GM23338 (cell line): ENCODE measurements around the gene APOBR. TPM values are rescaled to one million over a fixed set of nuclear protein-coding genes. Genes with fewer than 3 reads are reported as not detected.

Experiments used
- ATAC-seq: fragments of 200-7000 bp; cut with Tn5 transposase; 3 replicates; pipeline ENCODE4 v1.9.1; 2020
- DNase-seq: peaks from one replicate; pipeline ENCODE4 v3.0.0-alpha.2; 2015; ENCODE audit warnings: low spot score
- H2AFZ ChIP-seq: fragments of 200-600 bp; sonication (generic); 2 replicates; pipeline ENCODE4 v1.8.0; 2016; ENCODE audit warnings: antibody characterized with exemption, mild to moderate bottlenecking, moderate library complexity
- H3F3A ChIP-seq: fragments of 200-600 bp; sonication (generic); replicated peaks from 2 replicates; pipeline ENCODE4 v1.8.0; 2017; ENCODE audit warnings: antibody characterized with exemption, mixed run types, low read depth
- H3K27ac ChIP-seq: fragments of 200-600 bp; sonication (generic); 2 replicates; pipeline ENCODE4 v1.6.1; 2016; ENCODE audit warnings: low read depth
- H3K27me3 ChIP-seq: fragments of 200-600 bp; sonication (generic); 2 replicates; pipeline ENCODE4 v1.8.0; 2016; ENCODE audit warnings: mild to moderate bottlenecking, mixed run types, moderate library complexity; ENCODE audit not compliant: insufficient read depth
- H3K36me3 ChIP-seq: fragments of 200-600 bp; sonication (generic); 2 replicates; pipeline ENCODE4 v1.8.0; 2016; ENCODE audit warnings: mild to moderate bottlenecking; ENCODE audit not compliant: insufficient read depth
- H3K4me1 ChIP-seq: fragments of 200-600 bp; sonication (generic); 2 replicates; pipeline ENCODE4 v1.8.0; 2016; ENCODE audit warnings: mild to moderate bottlenecking, moderate library complexity; ENCODE audit not compliant: insufficient read depth
- H3K4me2 ChIP-seq: fragments of 200-600 bp; sonication (generic); 2 replicates; pipeline ENCODE4 v1.7.1; 2017; ENCODE audit warnings: mixed run types
- H3K4me3 ChIP-seq: fragments of 200-600 bp; sonication (generic); 2 replicates; pipeline ENCODE4 v1.6.1; 2016; ENCODE audit warnings: mixed run types
- H3K79me2 ChIP-seq: fragments of 200-600 bp; sonication (generic); replicated peaks from 2 replicates; pipeline ENCODE4 v1.8.0; 2017; ENCODE audit warnings: mild to moderate bottlenecking; ENCODE audit not compliant: insufficient read depth
- H3K9me2 ChIP-seq: fragments of 200-600 bp; sonication (generic); 2 replicates; pipeline ENCODE4 v1.8.0; 2017; ENCODE audit not compliant: insufficient read depth
- H4K20me1 ChIP-seq: fragments of 200-600 bp; sonication (generic); replicated peaks from 2 replicates; pipeline ENCODE4 v1.8.0; 2017; ENCODE audit warnings: mild to moderate bottlenecking; ENCODE audit not compliant: insufficient read depth
- H3K27ac Mint-ChIP-seq: 2 replicates; pipeline ENCODE4 v1.8.0; 2020; ENCODE audit warnings: inconsistent platforms, mild to moderate bottlenecking, moderate library complexity, mixed read lengths
- H3K27me3 Mint-ChIP-seq: 3 replicates; pipeline ENCODE4 v1.8.0; 2022; ENCODE audit warnings: low read depth, mild to moderate bottlenecking, moderate library complexity, mixed read lengths, inconsistent platforms; ENCODE audit not compliant: insufficient read depth, poor library complexity
- H3K36me3 Mint-ChIP-seq: 3 replicates; pipeline ENCODE4 v1.8.0; 2021; ENCODE audit warnings: low read depth, mild to moderate bottlenecking, inconsistent platforms, moderate library complexity, mixed read lengths
- H3K4me1 Mint-ChIP-seq: 3 replicates; pipeline ENCODE4 v1.8.0; 2020; ENCODE audit warnings: mild to moderate bottlenecking, inconsistent platforms, mixed read lengths
- H3K4me3 Mint-ChIP-seq: 3 replicates; pipeline ENCODE4 v1.8.0; 2021; ENCODE audit warnings: moderate library complexity, mild to moderate bottlenecking, inconsistent platforms, mixed read lengths
- H3K9me3 Mint-ChIP-seq: 3 replicates; pipeline ENCODE4 v1.8.0; 2020; ENCODE audit warnings: moderate library complexity, mild to moderate bottlenecking, inconsistent platforms, mixed read lengths
- CREB1 ChIP-seq: fragments of 250-450 bp; sonication (Bioruptor Pico); IDR thresholded peaks from 2 replicates; pipeline ENCODE4 v1.5.0; 2020; ENCODE audit warnings: low read depth, mild to moderate bottlenecking, moderate library complexity
- CTCF ChIP-seq, 2 experiments: fragments of 200-600 bp in 1 of 2; sonication (generic) in 1 of 2; conservative IDR thresholded peaks; 2 replicates each; pipeline versions ENCODE4 v1.5.1 to v1.6.1; 2016 to 2017; ENCODE audit warnings: antibody characterized with exemption in 2 of 2, low read depth in 2 of 2, mild to moderate bottlenecking in 2 of 2, moderate library complexity in 1 of 2
- ETS1 ChIP-seq: IDR thresholded peaks from 2 replicates; pipeline ENCODE4 v1.6.1; 2016; ENCODE audit warnings: antibody characterized with exemption
- EZH2 ChIP-seq: fragments of 200-600 bp; sonication (generic); IDR thresholded peaks from one replicate; pipeline ENCODE4 v1.8.0; 2017; ENCODE audit warnings: antibody characterized with exemption, mild to moderate bottlenecking, low read depth; ENCODE audit not compliant: unreplicated experiment
- EZH2phosphoT487 ChIP-seq: fragments of 200-600 bp; sonication (generic); IDR thresholded peaks from one replicate; pipeline ENCODE4 v1.8.1; 2018; ENCODE audit warnings: antibody characterized with exemption; ENCODE audit not compliant: unreplicated experiment
- JUNB ChIP-seq: IDR thresholded peaks from one replicate; pipeline ENCODE4 v1.6.1; 2016; ENCODE audit warnings: antibody characterized with exemption; ENCODE audit not compliant: unreplicated experiment
- NANOG ChIP-seq: IDR thresholded peaks from 2 replicates; pipeline ENCODE4 v1.6.1; 2016; ENCODE audit warnings: antibody characterized with exemption, borderline replicate concordance
- POLR2AphosphoS5 ChIP-seq: IDR thresholded peaks from 2 replicates; pipeline ENCODE4 v1.6.1; 2016; ENCODE audit warnings: antibody characterized with exemption, low read depth
- REST ChIP-seq: IDR thresholded peaks from one replicate; pipeline ENCODE4 v1.6.1; 2018; ENCODE audit warnings: antibody characterized with exemption; ENCODE audit not compliant: unreplicated experiment
- STAT1 ChIP-seq: IDR thresholded peaks from one replicate; pipeline ENCODE4 v1.6.1; 2016; ENCODE audit warnings: antibody characterized with exemption; ENCODE audit not compliant: unreplicated experiment
- ZNF114 ChIP-seq: fragments of 250-450 bp; sonication (Bioruptor Pico); IDR thresholded peaks from 2 replicates; pipeline ENCODE4 v1.5.0; 2020; ENCODE audit warnings: mild to moderate bottlenecking, moderate library complexity
- ZNF331 ChIP-seq: fragments of 250-450 bp; sonication (Bioruptor Pico); IDR thresholded peaks from 2 replicates; pipeline ENCODE4 v1.5.0; 2020; ENCODE audit warnings: low read depth, mild to moderate bottlenecking, moderate library complexity
- ZNF462 ChIP-seq: fragments of 250-450 bp; sonication (Bioruptor Pico); IDR thresholded peaks from 2 replicates; pipeline ENCODE4 v1.5.0; 2020; ENCODE audit warnings: mild to moderate bottlenecking, moderate library complexity
- polyA plus RNA-seq: library from polyadenylated mRNA; unstranded; fragments of >200 nt; fragmentation: Nextera tagmentation; extraction: Ambion mirVana; gene quantifications from 2 replicates; pipeline ENCODE4 v1.2.1, GENCODE V29; 2016
- total RNA-seq: library from RNA; depleted of rRNA; stranded (reverse); fragments of >200 nt; shearing (Covaris generic); gene quantifications from 2 replicates; pipeline ENCODE4 v1.2.3, GENCODE V29; 2014

APOBR gene
- total and polyA plus RNA-seq, 2 experiments from 2014 or later: 0.07 TPM; not detected in 1

- Histone ChIP-seq H2AFZ (no peak overlapping the region), H3K4me2 (no peak overlapping the region), H3K27me3 (no peaks in the 10 kb centered on the region), H3K79me2 (no peaks in the 10 kb centered on the region), H3K4me3 (no peak overlapping the region), H3K36me3 (no peaks in the 10 kb centered on the region), H4K20me1 (no peaks in the 10 kb centered on the region), H3F3A (no peaks in the 10 kb centered on the region), H3K9me2 (no peaks in the 10 kb centered on the region), H3K27ac (no peak overlapping the region), H3K4me1 (no peaks in the 10 kb centered on the region)
- Mint-ChIP-seq H3K4me1 (no peaks in the 10 kb centered on the region), H3K4me3 (no peak overlapping the region), H3K27me3 (peaks cover 3% of the 10 kb centered on the region), H3K36me3 (no peaks in the 10 kb centered on the region), H3K27ac (no peak overlapping the region), H3K9me3 (no peaks in the 10 kb centered on the region)
- TF ChIP-seq CTCF (conservative IDR thresholded peaks at IDR 0.05; ENCODE audit: low read depth in 2 of 2): no peak
- no peak for TF ChIP-seq REST
- TF ChIP-seq JUNB: no peak
- TF ChIP-seq ZNF331 (CRISPR knock-in tag): no peak
- TF ChIP-seq POLR2AphosphoS5: no peak
- TF ChIP-seq STAT1: no peak
- TF ChIP-seq NANOG: no peak
- no peak for TF ChIP-seq ZNF114 (CRISPR knock-in tag)
- TF ChIP-seq EZH2phosphoT487: no peak
- TF ChIP-seq EZH2: no peak
- no peak for TF ChIP-seq CREB1 (CRISPR knock-in tag)
- TF ChIP-seq ETS1: no peak
- no peak for TF ChIP-seq ZNF462
- DNase-seq (no peak), ATAC-seq (no peak)
Observed at GRCh38 chr16:28544998-28545397, 50.6 kb downstream of the APOBR start.
